SK-N-SH treated with all-trans-retinoic acid at 6 μM for 48 hours (cell line): ENCODE data around the gene WASF2.

Experiments used
- ATAC-seq: fragments of 200-7000 bp; cut with Tn5 transposase; 3 replicates; pipeline ENCODE4 v1.9.1; 2020; ENCODE audit warnings: mild to moderate bottlenecking, moderate library complexity
- ARNTL ChIP-seq: fragments of 450-650 bp; formaldehyde crosslinking; IDR thresholded peaks from 2 replicates; pipeline ENCODE4 v1.5.0; 2020; ENCODE audit warnings: low read depth, mild to moderate bottlenecking, moderate library complexity, borderline replicate concordance
- BACH2 ChIP-seq: fragments of 250-450 bp; sonication (Bioruptor Pico); IDR thresholded peaks from 2 replicates; pipeline ENCODE4 v1.9.0; 2021; ENCODE audit warnings: mild to moderate bottlenecking, borderline replicate concordance
- CREB5 ChIP-seq: fragments of 250-450 bp; sonication (Bioruptor Pico); IDR thresholded peaks from 2 replicates; pipeline ENCODE4 v1.5.1; 2020; ENCODE audit warnings: low read depth, mild to moderate bottlenecking, moderate library complexity
- CSDC2 ChIP-seq: fragments of 250-450 bp; sonication (Bioruptor Pico); IDR thresholded peaks from 2 replicates; pipeline ENCODE4 v1.5.0; 2020; ENCODE audit warnings: mild to moderate bottlenecking, moderate library complexity
- CSRNP3 ChIP-seq: fragments of 250-450 bp; sonication (Bioruptor Pico); IDR thresholded peaks from 2 replicates; pipeline ENCODE4 v1.5.1; 2021; ENCODE audit warnings: mild to moderate bottlenecking, moderate library complexity
- ESRRG ChIP-seq: fragments of 250-450 bp; sonication (Bioruptor Pico); IDR thresholded peaks from 2 replicates; pipeline ENCODE4 v1.6.1; 2021; ENCODE audit warnings: mild to moderate bottlenecking
- GLIS3 ChIP-seq: fragments of 250-450 bp; sonication (Bioruptor Pico); IDR thresholded peaks from 2 replicates; pipeline ENCODE4 v1.5.0; 2020; ENCODE audit warnings: mild to moderate bottlenecking, moderate library complexity
- ISL1 ChIP-seq: fragments of 250-450 bp; sonication (Bioruptor Pico); IDR thresholded peaks from 2 replicates; pipeline ENCODE4 v2.1.2; 2022; ENCODE audit warnings: mild to moderate bottlenecking, moderate library complexity
- OSR1 ChIP-seq: fragments of 250-450 bp; sonication (Bioruptor Pico); IDR thresholded peaks from 2 replicates; pipeline ENCODE4 v1.8.0; 2022; ENCODE audit warnings: moderate library complexity, mild to moderate bottlenecking, inconsistent platforms
- PATZ1 ChIP-seq: fragments of 250-450 bp; sonication (Bioruptor Pico); IDR thresholded peaks from 2 replicates; pipeline ENCODE4 v1.8.0; 2020; ENCODE audit warnings: mild to moderate bottlenecking, moderate library complexity, borderline replicate concordance
- POU6F1 ChIP-seq: fragments of 250-450 bp; sonication (Bioruptor Pico); IDR thresholded peaks from 2 replicates; pipeline ENCODE4 v1.8.0; 2021; ENCODE audit warnings: low read depth, mild to moderate bottlenecking, moderate library complexity, borderline replicate concordance
- PPARA ChIP-seq: fragments of 250-450 bp; sonication (Bioruptor Pico); IDR thresholded peaks from 2 replicates; pipeline ENCODE4 v1.5.0; 2020; ENCODE audit warnings: mild to moderate bottlenecking, borderline replicate concordance
- RARB ChIP-seq: fragments of 250-450 bp; sonication (Bioruptor Pico); IDR thresholded peaks from 2 replicates; pipeline ENCODE4 v1.8.0; 2021; ENCODE audit warnings: mild to moderate bottlenecking, moderate library complexity
- SNAI2 ChIP-seq: fragments of 250-450 bp; sonication (Bioruptor Pico); IDR thresholded peaks from 2 replicates; pipeline ENCODE4 v1.5.0; 2020; ENCODE audit warnings: mild to moderate bottlenecking, moderate library complexity
- TCF4 ChIP-seq: fragments of 250-450 bp; sonication (Bioruptor Pico); IDR thresholded peaks from 2 replicates; pipeline ENCODE4 v1.8.0; 2021; ENCODE audit warnings: mild to moderate bottlenecking, moderate library complexity, borderline replicate concordance
- TOX ChIP-seq: fragments of 250-450 bp; sonication (Bioruptor Pico); IDR thresholded peaks from 2 replicates; pipeline ENCODE4 v1.8.0; 2021; ENCODE audit warnings: mild to moderate bottlenecking, moderate library complexity, borderline replicate concordance
- TSHZ2 ChIP-seq: fragments of 250-450 bp; sonication (Bioruptor Pico); IDR thresholded peaks from 2 replicates; pipeline ENCODE4 v1.5.0; 2020; ENCODE audit warnings: mild to moderate bottlenecking, moderate library complexity
- ZC3H10 ChIP-seq: fragments of 250-450 bp; sonication (Bioruptor Pico); IDR thresholded peaks from 2 replicates; pipeline ENCODE4 v1.5.1; 2021; ENCODE audit warnings: mild to moderate bottlenecking, moderate library complexity
- ZFP3 ChIP-seq: fragments of 250-450 bp; sonication (Bioruptor Pico); IDR thresholded peaks from 2 replicates; pipeline ENCODE4 v1.5.0; 2020; ENCODE audit warnings: mild to moderate bottlenecking, moderate library complexity
- ZFP30 ChIP-seq: fragments of 450-650 bp; formaldehyde crosslinking; IDR thresholded peaks from 2 replicates; pipeline ENCODE4 v1.5.0; 2022; ENCODE audit warnings: mild to moderate bottlenecking, moderate library complexity
- ZNF565 ChIP-seq: fragments of 450-650 bp; formaldehyde crosslinking; conservative IDR thresholded peaks from 2 replicates; pipeline ENCODE4 v1.5.0; 2020; ENCODE audit warnings: low read depth, mild to moderate bottlenecking, moderate library complexity
- ZNF70 ChIP-seq: fragments of 450-650 bp; formaldehyde crosslinking; IDR thresholded peaks from 2 replicates; pipeline ENCODE4 v1.5.0; 2020; ENCODE audit warnings: mild to moderate bottlenecking, moderate library complexity
- ZNF8 ChIP-seq: fragments of 450-650 bp; formaldehyde crosslinking; IDR thresholded peaks from 2 replicates; pipeline ENCODE4 v1.5.0; 2020; ENCODE audit warnings: mild to moderate bottlenecking, moderate library complexity

WASF2 gene

GRCh38 chr1:27489501-27489972, 430 bp downstream of the WASF2 start:
- TF ChIP-seq OSR1 (CRISPR knock-in tag) (no peak), CSDC2 (CRISPR knock-in tag) (no peak), POU6F1 (CRISPR knock-in tag) (no peak), SNAI2 (CRISPR knock-in tag) (no peak), PPARA (no peak), ZFP3 (CRISPR knock-in tag) (no peak), TSHZ2 (CRISPR knock-in tag) (no peak), ZNF565 (CRISPR knock-in tag) (no peak), ZFP30 (no peak), BACH2 (CRISPR knock-in tag) (no peak), ZC3H10 (CRISPR knock-in tag) (no peak), TCF4 (CRISPR knock-in tag) (no peak), RARB (no peak), CSRNP3 (CRISPR knock-in tag) (no peak), CREB5 (no peak)
- peak; percentile 48 for ATAC-seq

GRCh38 chr1:27487966-27488884, 1.7 kb downstream of the WASF2 start:
- no peak for ATAC-seq
- TF ChIP-seq ZFP3 (CRISPR knock-in tag) (no peak), PATZ1 (CRISPR knock-in tag) (no peak), PPARA (no peak), ZFP30 (no peak), CREB5 (no peak), GLIS3 (CRISPR knock-in tag) (no peak), BACH2 (CRISPR knock-in tag) (no peak), ZNF8 (no peak), ARNTL (CRISPR knock-in tag) (no peak), TSHZ2 (CRISPR knock-in tag) (no peak), ZNF565 (CRISPR knock-in tag) (no peak), RARB (no peak), CSRNP3 (CRISPR knock-in tag) (no peak), TCF4 (CRISPR knock-in tag) (no peak), ISL1 (CRISPR knock-in tag) (no peak), ESRRG (CRISPR knock-in tag) (no peak), TOX (CRISPR knock-in tag) (no peak), CSDC2 (CRISPR knock-in tag) (no peak), ZNF70 (CRISPR knock-in tag) (no peak)
